Activated T-helper 1 cell treated with anti-CD3 and anti-CD28 coated beads, Interleukin-12 subunit alpha, Interleukin-12 subunit beta, Interleukin-2, Interleukin-4 antibody, amounts not matched to agents 30 ng/mL and 10 ng/mL and 1 ng/mL, durations not matched to agents 14 hours and 24 hours and 36 hours (primary cell): ENCODE measurements around the gene CDK6. TPM values are rescaled to one million over a fixed set of nuclear protein-coding genes. Genes with fewer than 3 reads are reported as not detected.

Experiments used
- DNase-seq: peaks from one replicate; pipeline ENCODE4 v3.0.0; 2021; ENCODE audit warnings: low spot score
- H3K27ac Mint-ChIP-seq: one replicate; pipeline ENCODE4 v1.8.0; 2021; ENCODE audit warnings: mild to moderate bottlenecking, mixed read lengths
- H3K27me3 Mint-ChIP-seq: one replicate; pipeline ENCODE4 v1.8.0; 2022; ENCODE audit warnings: mild to moderate bottlenecking, moderate library complexity, mixed read lengths; ENCODE audit not compliant: insufficient read depth
- H3K36me3 Mint-ChIP-seq: one replicate; pipeline ENCODE4 v1.8.0; 2021; ENCODE audit warnings: low read depth, mixed read lengths
- H3K4me1 Mint-ChIP-seq: one replicate; pipeline ENCODE4 v1.8.0; 2021; ENCODE audit warnings: low read depth, mixed read lengths
- H3K4me3 Mint-ChIP-seq: one replicate; pipeline ENCODE4 v1.8.0; 2021; ENCODE audit warnings: mild to moderate bottlenecking, moderate library complexity, mixed read lengths
- H3K9me3 Mint-ChIP-seq: one replicate; pipeline ENCODE4 v1.8.0; 2021; ENCODE audit warnings: mixed read lengths
- intact Hi-C: fragments of 100-400 bp; cut with micrococcal nuclease; formaldehyde crosslinking; loops from one replicate; pipeline ENCODE4 v1.15.1; 2024
- total RNA-seq: library from RNA; stranded (reverse); gene quantifications from 2 replicates; pipeline ENCODE4 v1.2.3, GENCODE V29; 2022

Gene CDK6
- total RNA-seq, 1 donor from 2014 or later, result 332 TPM

DNA sequence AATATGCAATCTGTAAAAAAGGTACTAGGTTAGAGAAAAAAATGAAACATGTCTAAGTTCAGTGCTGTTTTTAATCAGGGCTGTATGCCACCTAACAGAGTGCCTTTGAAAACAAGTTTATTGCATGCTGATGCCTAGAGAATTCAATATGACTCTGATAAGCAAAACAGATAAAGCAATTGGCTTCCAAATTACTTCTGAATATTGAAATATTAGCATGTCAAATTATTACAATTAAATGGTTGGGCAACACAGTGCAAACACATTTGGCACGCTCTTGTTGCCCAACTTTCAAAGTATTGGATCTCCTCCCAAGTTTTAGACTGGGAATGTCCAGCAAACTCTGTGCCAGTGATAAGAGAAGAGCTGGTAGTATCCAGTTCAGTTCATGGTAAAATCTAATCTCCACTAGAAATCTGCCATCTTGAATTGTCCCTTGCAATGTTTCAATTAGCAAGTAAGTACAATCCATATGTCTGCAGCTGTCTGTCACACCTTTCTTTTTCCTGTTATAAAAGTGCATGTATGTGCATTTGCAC, 181.0 kb downstream of the CDK6 start:
- H3K27ac Mint-ChIP-seq, result peak overlapping the region; percentile 49
- H3K9me3 Mint-ChIP-seq, result peaks cover 4% of the 10 kb centered on the region
- H3K36me3 Mint-ChIP-seq, result peaks cover 44% of the 10 kb centered on the region
- H3K27me3 Mint-ChIP-seq, result no peaks in the 10 kb centered on the region
- H3K4me1 Mint-ChIP-seq, result peaks cover 44% of the 10 kb centered on the region
- H3K4me3 Mint-ChIP-seq, result peak overlapping the region; percentile 41
- no peak for DNase-seq
- intact Hi-C loops, result no loop called here

DNA sequence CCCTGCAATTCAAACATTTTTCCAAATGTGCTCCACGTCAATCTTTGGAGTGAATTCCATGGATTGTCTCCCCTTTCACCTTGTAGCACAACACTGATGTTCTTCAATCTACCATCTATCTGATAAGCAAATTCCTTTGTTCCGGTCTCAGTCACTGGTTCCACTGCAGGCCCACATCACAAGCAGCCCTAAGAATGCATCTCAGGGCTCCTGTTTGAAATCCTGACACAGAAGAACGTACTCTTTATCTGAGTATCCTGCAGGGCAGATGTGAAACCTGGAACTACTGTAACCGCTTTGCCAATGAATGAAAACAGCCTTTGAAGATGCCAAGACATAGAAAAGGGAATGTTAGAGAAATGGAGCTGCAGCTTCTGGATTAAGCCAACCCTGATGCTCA, 183.2 kb downstream of the CDK6 start:
- H3K27me3 Mint-ChIP-seq, result no peaks in the 10 kb centered on the region
- peaks cover 66% of the 10 kb centered on the region for H3K4me1 Mint-ChIP-seq
- no peak for DNase-seq
- H3K36me3 Mint-ChIP-seq, result peaks cover 45% of the 10 kb centered on the region
- H3K4me3 Mint-ChIP-seq, result peak overlapping the region; percentile 3
- peak overlapping the region; percentile 67 for H3K27ac Mint-ChIP-seq
- intact Hi-C loops, result no loop called here
- H3K9me3 Mint-ChIP-seq, result peaks cover 4% of the 10 kb centered on the region

DNA sequence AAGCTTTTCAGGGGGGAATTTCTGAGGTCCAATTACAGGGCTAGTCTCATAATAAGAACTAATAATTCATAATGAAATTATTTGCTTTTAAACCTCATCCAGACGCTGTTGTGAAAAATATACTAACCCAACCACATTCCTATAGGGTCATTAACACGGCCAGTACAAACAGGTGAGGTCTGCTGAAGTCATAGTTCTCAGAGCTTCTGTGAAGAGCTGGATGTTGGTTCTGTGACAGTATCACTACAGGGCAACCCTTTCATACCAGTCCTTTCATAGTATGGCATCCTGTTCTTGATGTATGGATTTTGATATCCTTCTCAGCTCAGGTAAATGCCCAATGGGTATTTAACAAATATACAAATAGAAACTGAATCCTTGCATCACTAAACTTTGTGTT, 183.8 kb downstream of the CDK6 start:
- DNase-seq, result no peak
- no peaks in the 10 kb centered on the region for H3K27me3 Mint-ChIP-seq
- peaks cover 44% of the 10 kb centered on the region for H3K36me3 Mint-ChIP-seq
- no peak overlapping the region for H3K27ac Mint-ChIP-seq
- no peak overlapping the region for H3K4me3 Mint-ChIP-seq
- intact Hi-C loops, result loop anchor here (1.0 kb wide), 1 partner anchor 12 kb away; no protein-coding TSS in a partner anchor
- peaks cover 4% of the 10 kb centered on the region for H3K9me3 Mint-ChIP-seq
- H3K4me1 Mint-ChIP-seq, result peaks cover 72% of the 10 kb centered on the region

DNA sequence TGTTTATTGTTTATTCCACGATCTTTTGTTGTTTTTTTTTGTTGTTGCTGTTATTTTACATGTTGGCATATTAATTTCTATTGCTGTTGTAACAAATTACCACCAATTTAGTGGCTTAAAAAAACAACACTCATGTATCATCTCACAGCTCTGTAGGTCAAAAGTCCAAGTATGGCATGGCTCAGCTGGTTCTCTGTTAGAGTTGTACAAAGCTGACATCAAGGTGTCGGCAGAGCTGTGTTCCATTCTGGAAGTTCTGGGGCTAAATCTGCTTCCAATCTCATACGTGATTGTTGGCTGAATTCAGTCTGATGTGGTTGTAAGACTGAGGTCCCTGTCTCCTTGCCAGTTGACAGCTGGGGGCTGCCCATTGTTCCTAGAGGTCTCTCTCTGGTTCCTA, 186.0 kb downstream of the CDK6 start:
- intact Hi-C loops, result no loop called here
- Mint-ChIP-seq H3K36me3 (peaks cover 39% of the 10 kb centered on the region), H3K9me3 (no peaks in the 10 kb centered on the region), H3K27ac (peak overlapping the region; percentile 53), H3K27me3 (no peaks in the 10 kb centered on the region), H3K4me1 (peaks cover 85% of the 10 kb centered on the region), H3K4me3 (no peak overlapping the region)
- DNase-seq, result no peak

DNA sequence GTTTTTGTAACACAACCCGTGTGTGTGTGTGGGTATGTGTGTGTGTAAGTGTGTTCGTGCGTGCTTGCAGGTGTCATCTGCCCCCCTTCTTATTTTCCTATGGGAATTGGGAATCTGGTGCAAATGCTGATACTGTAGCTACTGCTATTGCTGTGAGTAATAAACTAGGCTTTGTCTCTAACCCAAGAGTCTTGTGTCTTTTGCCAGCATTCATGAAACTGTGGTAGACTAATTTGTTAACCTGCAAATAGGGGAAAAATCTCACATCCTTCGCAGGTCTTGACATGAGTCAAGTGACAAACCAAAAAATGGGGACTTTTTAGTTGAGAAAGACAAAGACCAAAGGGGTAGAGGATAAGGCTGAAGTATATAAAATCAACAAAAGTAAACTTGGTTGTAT, 188.3 kb downstream of the CDK6 start:
- no peak for DNase-seq
- intact Hi-C loops, result loop anchor here (1.0 to 5.0 kb wide), 8 partner anchors 9 to 304 kb away; no protein-coding TSS in a partner anchor
- Mint-ChIP-seq H3K4me1 (peaks cover 91% of the 10 kb centered on the region), H3K9me3 (no peaks in the 10 kb centered on the region), H3K36me3 (peaks cover 41% of the 10 kb centered on the region), H3K27me3 (no peaks in the 10 kb centered on the region), H3K4me3 (peak overlapping the region; percentile 57), H3K27ac (peak overlapping the region; percentile 98)

DNA sequence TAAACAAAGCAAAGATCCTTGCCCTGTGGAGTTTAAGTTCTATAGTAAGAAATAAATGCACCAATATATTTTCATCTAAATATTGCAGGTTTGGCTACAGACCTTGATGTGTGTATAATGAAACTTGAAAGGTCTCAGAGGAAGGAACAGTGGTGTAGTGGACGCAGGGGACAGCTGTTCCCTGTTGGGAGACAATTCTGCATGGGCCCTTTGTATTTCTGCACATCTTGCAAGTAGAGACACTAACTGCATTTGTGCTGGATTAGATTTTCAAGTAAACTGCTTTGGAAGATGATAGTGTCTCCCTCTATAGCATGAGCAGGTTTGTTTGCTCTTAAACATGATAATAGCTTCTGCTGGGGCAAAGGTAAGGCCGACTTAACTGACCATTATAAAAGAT, 188.7 kb downstream of the CDK6 start:
- H3K4me3 Mint-ChIP-seq, result peak overlapping the region; percentile 57
- DNase-seq, result no peak
- H3K9me3 Mint-ChIP-seq, result no peaks in the 10 kb centered on the region
- intact Hi-C loops, result loop anchor here (1.0 to 5.0 kb wide), 8 partner anchors 10 to 305 kb away; no protein-coding TSS in a partner anchor
- H3K36me3 Mint-ChIP-seq, result peaks cover 41% of the 10 kb centered on the region
- no peaks in the 10 kb centered on the region for H3K27me3 Mint-ChIP-seq
- peaks cover 91% of the 10 kb centered on the region for H3K4me1 Mint-ChIP-seq
- peak overlapping the region; percentile 98 for H3K27ac Mint-ChIP-seq

DNA sequence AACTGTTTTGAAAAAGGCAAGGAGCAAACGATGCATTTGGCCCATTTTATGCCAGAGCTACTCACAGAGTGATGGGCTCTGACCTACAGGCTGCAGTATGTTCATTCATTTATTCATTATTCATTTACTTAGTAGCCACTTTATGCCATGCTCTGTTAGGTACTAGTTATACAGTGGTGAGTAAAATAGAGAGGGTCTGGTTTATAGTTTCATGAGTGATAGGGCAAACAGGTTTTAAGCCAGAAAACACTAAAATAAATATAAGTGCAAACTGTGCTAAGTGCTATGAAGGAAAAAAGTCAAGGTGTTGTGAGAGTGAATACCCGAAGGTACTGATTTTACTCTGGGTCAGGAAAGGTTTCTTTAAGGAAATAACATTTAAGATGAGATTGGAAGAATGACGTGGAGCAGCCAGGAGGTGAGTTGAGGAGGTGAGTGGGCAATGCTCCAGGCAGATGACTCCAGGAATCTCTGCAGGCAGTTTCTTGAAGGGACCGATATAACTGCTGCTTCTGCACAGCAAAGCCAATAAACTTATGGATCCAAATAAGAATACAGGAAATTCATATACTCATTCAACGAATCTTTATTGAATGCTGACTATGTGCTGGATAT, 189.3 kb downstream of the CDK6 start:
- Mint-ChIP-seq H3K27me3 (no peaks in the 10 kb centered on the region), H3K4me3 (peak overlapping the region; percentile 56), H3K27ac (peak overlapping the region; percentile 98), H3K36me3 (peaks cover 42% of the 10 kb centered on the region), H3K9me3 (no peaks in the 10 kb centered on the region), H3K4me1 (peaks cover 92% of the 10 kb centered on the region)
- DNase-seq, result no peak
- intact Hi-C loops, result loop anchor here (5.0 kb wide), 1 partner anchor 305 kb away; no protein-coding TSS in a partner anchor

DNA sequence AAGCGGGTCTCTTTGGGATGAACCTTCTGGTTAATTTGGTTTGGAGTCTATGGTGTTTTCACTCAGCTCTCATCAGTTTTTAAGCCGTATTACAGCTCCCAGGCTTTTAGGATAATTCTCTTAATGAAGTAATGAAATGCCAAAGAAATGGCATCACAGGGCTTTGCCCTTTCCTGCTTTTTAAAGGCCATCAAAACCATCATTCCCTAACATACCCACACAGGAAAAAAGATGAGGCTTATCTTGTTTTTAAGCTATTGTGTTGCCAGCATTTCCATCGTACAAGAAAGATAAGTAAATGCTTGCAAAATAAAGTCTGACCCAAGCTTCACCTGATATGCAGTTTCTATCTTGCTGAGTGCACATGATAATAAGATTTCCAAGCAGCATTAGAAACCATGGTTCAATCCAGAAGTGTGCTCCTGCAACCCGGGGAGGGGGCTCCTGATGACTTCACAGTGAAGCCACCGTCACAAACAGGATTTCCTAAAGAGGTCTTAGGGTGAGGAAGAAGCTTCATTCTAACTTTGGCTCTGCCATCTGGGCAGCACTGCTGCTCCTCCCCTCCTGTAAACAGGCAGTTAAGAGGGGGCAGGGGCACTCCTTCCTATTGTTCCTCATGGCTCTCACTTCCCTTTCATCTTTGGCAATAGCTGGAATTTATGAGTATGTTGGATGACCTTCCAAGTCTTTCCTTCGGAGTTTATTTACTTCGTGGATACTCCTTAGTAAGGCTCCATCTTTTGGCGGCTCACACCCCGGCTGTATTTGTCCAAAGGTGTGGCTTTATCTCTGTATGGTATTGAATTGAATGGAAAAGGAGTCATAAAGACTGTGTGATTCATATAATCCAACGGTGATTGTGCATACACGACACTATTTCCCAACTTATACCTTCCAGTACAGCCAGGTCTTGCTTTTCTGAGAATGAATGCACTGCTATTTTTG, 191.0 kb downstream of the CDK6 start:
- H3K27ac Mint-ChIP-seq, result peak overlapping the region; percentile 98
- H3K27me3 Mint-ChIP-seq, result no peaks in the 10 kb centered on the region
- H3K36me3 Mint-ChIP-seq, result peaks cover 48% of the 10 kb centered on the region
- peaks cover 97% of the 10 kb centered on the region for H3K4me1 Mint-ChIP-seq
- H3K9me3 Mint-ChIP-seq, result no peaks in the 10 kb centered on the region
- H3K4me3 Mint-ChIP-seq, result peak overlapping the region; percentile 72
- DNase-seq, result no peak
- intact Hi-C loops, result loop anchor here (1.0 to 5.0 kb wide), 2 partner anchors 20 to 307 kb away; no protein-coding TSS in a partner anchor

DNA sequence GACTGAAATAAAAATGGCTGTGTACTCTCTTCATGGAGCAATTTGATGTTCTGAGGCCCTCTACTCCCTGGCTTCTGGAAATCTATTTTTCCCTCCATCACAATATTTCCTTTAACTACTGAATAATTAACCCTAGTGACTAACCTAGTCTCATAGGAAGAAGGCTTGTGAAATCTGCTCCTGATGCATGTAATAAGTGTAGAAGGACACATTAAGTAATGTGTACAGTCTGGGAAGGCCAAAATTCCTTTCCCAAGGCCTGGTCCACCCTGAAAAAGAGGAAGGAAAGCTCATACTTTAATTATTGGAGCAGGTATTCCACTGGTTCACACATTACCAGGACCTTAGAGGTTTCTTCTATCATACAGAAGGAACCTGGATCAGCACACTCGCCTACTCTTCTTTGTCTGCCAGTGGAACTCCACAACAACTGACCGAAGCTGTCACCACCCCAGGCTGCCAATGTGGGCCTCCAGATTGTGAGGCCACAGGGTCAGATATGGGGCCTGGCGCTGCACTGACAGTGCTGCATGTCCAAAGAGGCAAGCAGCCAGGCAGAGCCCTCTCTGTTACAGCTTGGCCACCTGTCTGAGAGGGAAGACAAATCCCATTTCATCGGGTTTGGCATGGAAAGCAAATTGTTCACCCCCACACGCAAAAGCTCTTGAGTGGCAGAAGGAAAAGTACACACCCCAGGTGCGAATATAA, 191.8 kb downstream of the CDK6 start:
- H3K4me3 Mint-ChIP-seq, result peak overlapping the region; percentile 21
- intact Hi-C loops, result loop anchor here (5.0 kb wide), 1 partner anchor 308 kb away; no protein-coding TSS in a partner anchor
- H3K27me3 Mint-ChIP-seq, result no peaks in the 10 kb centered on the region
- no peak for DNase-seq
- peaks cover 47% of the 10 kb centered on the region for H3K36me3 Mint-ChIP-seq
- no peaks in the 10 kb centered on the region for H3K9me3 Mint-ChIP-seq
- H3K4me1 Mint-ChIP-seq, result peaks cover 97% of the 10 kb centered on the region
- peak overlapping the region; percentile 98 for H3K27ac Mint-ChIP-seq

DNA sequence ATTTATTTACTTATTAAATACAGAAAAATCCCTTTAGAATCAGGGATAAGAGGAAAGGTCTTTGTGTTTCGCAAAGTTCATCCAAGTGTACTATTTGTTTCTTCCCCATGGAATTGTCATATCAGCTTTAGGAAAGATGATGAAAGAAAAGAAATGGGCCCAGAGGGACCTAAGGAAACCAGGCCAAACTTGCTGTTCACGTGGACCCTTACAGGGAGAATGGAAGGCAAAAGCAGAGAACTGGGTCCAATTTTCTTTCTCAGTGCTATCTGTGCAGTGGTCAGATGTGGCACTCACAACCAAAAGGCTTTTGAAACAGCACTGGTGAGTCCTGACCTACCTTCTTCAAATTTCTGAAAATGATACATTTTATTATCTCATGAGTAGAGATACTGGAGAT, 192.6 kb downstream of the CDK6 start:
- intact Hi-C loops, result loop anchor here (2.0 kb wide), 1 partner anchor 41 kb away; no protein-coding TSS in a partner anchor
- Mint-ChIP-seq H3K4me1 (peaks cover 98% of the 10 kb centered on the region), H3K36me3 (peaks cover 53% of the 10 kb centered on the region), H3K9me3 (no peaks in the 10 kb centered on the region), H3K27me3 (no peaks in the 10 kb centered on the region), H3K27ac (peak overlapping the region; percentile 98), H3K4me3 (no peak overlapping the region)
- no peak for DNase-seq

DNA sequence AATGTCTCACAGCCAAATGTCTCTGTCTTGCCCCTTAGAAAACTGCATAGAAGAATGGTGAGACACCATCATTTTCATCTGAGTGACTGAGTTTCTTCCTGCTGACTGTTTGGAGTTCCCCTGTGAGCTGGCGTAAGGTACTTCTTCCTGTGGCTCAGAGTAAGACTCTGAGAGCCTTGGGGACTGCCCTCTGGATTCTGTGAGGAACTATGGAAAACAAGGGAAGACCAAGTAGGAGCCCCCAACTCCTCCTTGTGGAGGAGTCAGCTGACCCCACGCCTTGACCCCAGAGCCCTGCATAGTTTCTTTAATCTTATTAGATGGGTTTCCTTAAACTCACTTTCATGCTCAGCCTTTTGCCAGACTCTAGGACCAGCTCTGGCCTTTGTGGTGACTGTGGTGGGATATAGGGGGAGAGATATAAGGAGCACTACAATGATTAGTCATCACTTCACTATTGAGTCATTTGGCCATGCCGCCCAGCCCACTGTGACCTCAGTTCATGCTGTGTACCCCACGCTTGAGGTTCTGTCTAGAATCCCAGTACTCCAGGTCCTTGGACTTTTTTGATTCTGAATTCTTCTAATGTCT, 194.4 kb downstream of the CDK6 start:
- Mint-ChIP-seq H3K36me3 (peaks cover 52% of the 10 kb centered on the region), H3K9me3 (no peaks in the 10 kb centered on the region), H3K4me1 (peaks cover 87% of the 10 kb centered on the region), H3K4me3 (peak overlapping the region; percentile 58), H3K27ac (peak overlapping the region; percentile 97), H3K27me3 (no peaks in the 10 kb centered on the region)
- intact Hi-C loops, result loop anchor here (1.0 to 2.0 kb wide), 3 partner anchors 11 to 262 kb away; no protein-coding TSS in a partner anchor
- peak; percentile 64 for DNase-seq

DNA sequence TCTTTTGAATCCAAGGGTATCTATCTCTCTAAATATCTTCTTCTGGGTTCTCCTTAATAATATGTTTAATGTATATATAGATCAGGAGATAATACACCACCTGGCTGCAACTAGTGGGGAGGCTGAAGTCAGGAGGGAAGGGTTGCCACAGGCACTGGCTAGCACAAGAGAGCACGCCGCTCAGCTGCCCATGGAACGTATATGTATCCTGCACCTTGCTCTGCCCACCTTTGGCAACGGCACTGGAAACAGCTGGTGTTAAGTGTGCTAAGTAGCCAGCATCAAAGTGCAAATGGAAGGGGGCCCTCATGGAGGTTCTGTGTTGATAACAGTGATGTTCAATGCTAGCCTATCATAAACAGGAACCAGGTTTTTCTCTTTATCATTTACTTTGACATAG, 196.4 kb downstream of the CDK6 start:
- no peaks in the 10 kb centered on the region for H3K9me3 Mint-ChIP-seq
- H3K27me3 Mint-ChIP-seq, result no peaks in the 10 kb centered on the region
- H3K36me3 Mint-ChIP-seq, result peaks cover 46% of the 10 kb centered on the region
- intact Hi-C loops, result no loop called here
- H3K27ac Mint-ChIP-seq, result peak overlapping the region; percentile 96
- peak overlapping the region; percentile 68 for H3K4me3 Mint-ChIP-seq
- peaks cover 80% of the 10 kb centered on the region for H3K4me1 Mint-ChIP-seq
- DNase-seq, result no peak
